DOHH2 (cell line): ENCODE measurements around the gene SHC4.

Experiments used
- CTCF ChIP-seq: fragments of 200-600 bp; sonication (generic); IDR thresholded peaks from one replicate; pipeline ENCODE4 v1.5.1; 2014; ENCODE audit warnings: antibody characterized with exemption, mild to moderate bottlenecking, low read depth, low read length; ENCODE audit not compliant: poor library complexity, severe bottlenecking
- EZH2phosphoT487 ChIP-seq: fragments of 200-600 bp; sonication (generic); IDR thresholded peaks from 2 replicates; pipeline ENCODE4 v1.6.1; 2017; ENCODE audit warnings: borderline replicate concordance, mild to moderate bottlenecking, antibody characterized with exemption, low read length, moderate library complexity, mixed read lengths

- TF ChIP-seq CTCF (no peak), EZH2phosphoT487 (no peak)
These were observed 106.8 kb downstream of the SHC4 start for GRCh38 chr15:48856942-48857341.
